Measurements from ENCODE around the gene CCNY.
"Not testable (repeated sequence)": the region's sequence is repeated elsewhere in the genome, so short reads cannot be mapped to it uniquely, and the experiment has no call there.

CCNY gene

GRCh38 chr10:35353805-35354204 is 17.5 kb downstream of the CCNY start:
- Histone ChIP-seq H3K4ac (ENCODE audit: low read depth in 1 of 2, low read length in 2 of 2) (no peak overlapping the region), H2AFZ (ENCODE audit: low read depth, low read length) (no peak overlapping the region), H3K79me1 (replicated peaks; ENCODE audit: low read length, poor library complexity, severe bottlenecking) (peaks cover 24% of the 10 kb centered on the region), H3K27me3 (ENCODE audit: control insufficient read depth in 1 of 2, insufficient read depth in 1 of 2, low read length in 2 of 2) (no peaks in the 10 kb centered on the region), H2BK12ac (ENCODE audit: low read length in 2 of 2) (no peak overlapping the region), H3K36me3 (ENCODE audit: control insufficient read depth in 1 of 2, insufficient read depth in 2 of 2, low read depth in 1 of 2, low read length in 2 of 2) (no peaks in the 10 kb centered on the region), H3K18ac (ENCODE audit: low read depth in 1 of 2, low read length in 2 of 2) (no peak overlapping the region), H3K27ac (ENCODE audit: low read length, poor library complexity, severe bottlenecking) (no peak overlapping the region), H3K14ac (ENCODE audit: low read length in 2 of 2) (peak overlapping the region in 1 of 2 experiments; percentile 71), H2BK5ac (ENCODE audit: low read depth, low read length, poor library complexity, severe bottlenecking) (no peak overlapping the region), H2AK5ac (ENCODE audit: low read length, severe bottlenecking) (no peak overlapping the region), H3K4me3 (ENCODE audit: insufficient read depth in 1 of 2, low read depth in 1 of 2, low read length in 2 of 2) (no peak overlapping the region), H3K9ac (ENCODE audit: low read length) (no peak overlapping the region), H3K23ac (ENCODE audit: low read length in 2 of 2) (no peak overlapping the region), H4K8ac (ENCODE audit: low read length) (no peak overlapping the region), H2BK15ac (ENCODE audit: low read depth, poor library complexity, severe bottlenecking) (no peak overlapping the region), H4K91ac (ENCODE audit: low read length) (no peak overlapping the region), H3K9me3 (ENCODE audit: control insufficient read depth, low read length) (no peaks in the 10 kb centered on the region), H3K4me2 (ENCODE audit: low read length, poor library complexity, severe bottlenecking) (no peak overlapping the region), H2BK120ac (ENCODE audit: low read depth, low read length) (no peak overlapping the region), H3K4me1 (ENCODE audit: control insufficient read depth, insufficient read depth, low read depth, low read length) (peaks cover 8% of the 10 kb centered on the region)
- WGBS, result 91% methylated on average over 1 of the region's 1 CpG
- DNase-seq, result no peak

- H3K4ac ChIP-seq (ENCODE audit: low read depth in 1 of 2, low read length in 2 of 2); H2BK12ac ChIP-seq (ENCODE audit: low read length in 2 of 2): not testable (repeated sequence)
Observed at GRCh38 chr10:35354257-35354656, 17.9 kb downstream of the CCNY start.

GRCh38 chr10:35355971-35356724 is 19.8 kb downstream of the CCNY start:
- H2BK12ac ChIP-seq (ENCODE audit: low read length in 2 of 2), result peak overlapping the region in 1 of 2 experiments; percentile 18
- no peak overlapping the region for H2BK5ac ChIP-seq (ENCODE audit: low read depth, low read length, poor library complexity, severe bottlenecking)
- H3K4me1 ChIP-seq (ENCODE audit: control insufficient read depth, insufficient read depth, low read depth, low read length), result peaks cover 10% of the 10 kb centered on the region
- no peaks in the 10 kb centered on the region for H3K27me3 ChIP-seq (ENCODE audit: control insufficient read depth in 1 of 2, insufficient read depth in 1 of 2, low read length in 2 of 2)
- H3K9ac ChIP-seq (ENCODE audit: low read length), result peak overlapping the region; percentile 0
- H4K91ac ChIP-seq (ENCODE audit: low read length), result peak overlapping the region; percentile 32
- no peak overlapping the region for H2AFZ ChIP-seq (ENCODE audit: low read depth, low read length)
- no peak overlapping the region for H2BK120ac ChIP-seq (ENCODE audit: low read depth, low read length)
- H3K27ac ChIP-seq (ENCODE audit: low read length, poor library complexity, severe bottlenecking), result no peak overlapping the region
- 83% methylated on average over 6 of the region's 9 CpGs for WGBS
- no peak overlapping the region for H3K18ac ChIP-seq (ENCODE audit: low read depth in 1 of 2, low read length in 2 of 2)
- H3K4ac ChIP-seq (ENCODE audit: low read depth in 1 of 2, low read length in 2 of 2), result no peak overlapping the region
- H2BK15ac ChIP-seq (ENCODE audit: low read depth, poor library complexity, severe bottlenecking), result no peak overlapping the region
- no peak overlapping the region for H3K23ac ChIP-seq (ENCODE audit: low read length in 2 of 2)
- peaks cover 28% of the 10 kb centered on the region for H3K79me1 ChIP-seq (replicated peaks; ENCODE audit: low read length, poor library complexity, severe bottlenecking)
- no peak for DNase-seq
- peak overlapping the region in 1 of 2 experiments; percentile 40 for H3K4me3 ChIP-seq (ENCODE audit: insufficient read depth in 1 of 2, low read depth in 1 of 2, low read length in 2 of 2)
- no peak overlapping the region for H2AK5ac ChIP-seq (ENCODE audit: low read length, severe bottlenecking)
- H3K36me3 ChIP-seq (ENCODE audit: control insufficient read depth in 1 of 2, insufficient read depth in 2 of 2, low read depth in 1 of 2, low read length in 2 of 2), result no peaks in the 10 kb centered on the region
- H3K14ac ChIP-seq (ENCODE audit: low read length in 2 of 2), result no peak overlapping the region
- no peak overlapping the region for H3K4me2 ChIP-seq (ENCODE audit: low read length, poor library complexity, severe bottlenecking)
- H4K8ac ChIP-seq (ENCODE audit: low read length), result no peak overlapping the region
- no peaks in the 10 kb centered on the region for H3K9me3 ChIP-seq (ENCODE audit: control insufficient read depth, low read length)

More at GRCh38 chr10:35354257-35354656, 17.9 kb downstream of the CCNY start:
- H3K4me2 ChIP-seq (ENCODE audit: low read length, poor library complexity, severe bottlenecking); DNase-seq; H4K91ac ChIP-seq (ENCODE audit: low read length); H2AFZ ChIP-seq (ENCODE audit: low read depth, low read length); H3K36me3 ChIP-seq (ENCODE audit: control insufficient read depth in 1 of 2, insufficient read depth in 2 of 2, low read depth in 1 of 2, low read length in 2 of 2); H3K9me3 ChIP-seq (ENCODE audit: control insufficient read depth, low read length); H3K18ac ChIP-seq (ENCODE audit: low read depth in 1 of 2, low read length in 2 of 2); H4K8ac ChIP-seq (ENCODE audit: low read length); H3K4me3 ChIP-seq (ENCODE audit: insufficient read depth in 1 of 2, low read depth in 1 of 2, low read length in 2 of 2); H2BK120ac ChIP-seq (ENCODE audit: low read depth, low read length); H3K14ac ChIP-seq (ENCODE audit: low read length in 2 of 2); H2BK5ac ChIP-seq (ENCODE audit: low read depth, low read length, poor library complexity, severe bottlenecking); H3K9ac ChIP-seq (ENCODE audit: low read length); H2BK15ac ChIP-seq (ENCODE audit: low read depth, poor library complexity, severe bottlenecking); H3K4me1 ChIP-seq (ENCODE audit: control insufficient read depth, insufficient read depth, low read depth, low read length); H3K27ac ChIP-seq (ENCODE audit: low read length, poor library complexity, severe bottlenecking); H3K23ac ChIP-seq (ENCODE audit: low read length in 2 of 2); H2AK5ac ChIP-seq (ENCODE audit: low read length, severe bottlenecking); H3K27me3 ChIP-seq (ENCODE audit: control insufficient read depth in 1 of 2, insufficient read depth in 1 of 2, low read length in 2 of 2): not testable (repeated sequence)
- WGBS, result 95% methylated on average over 9 of the region's 9 CpGs
- H3K79me1 ChIP-seq (replicated peaks; ENCODE audit: low read length, poor library complexity, severe bottlenecking), result peaks cover 25% of the 10 kb centered on the region

- peaks cover 28% of the 10 kb centered on the region for H3K79me1 ChIP-seq (replicated peaks; ENCODE audit: low read length, poor library complexity, severe bottlenecking)
- H2BK5ac ChIP-seq (ENCODE audit: low read depth, low read length, poor library complexity, severe bottlenecking), result no peak overlapping the region
- no peaks in the 10 kb centered on the region for H3K9me3 ChIP-seq (ENCODE audit: control insufficient read depth, low read length)
- no peaks in the 10 kb centered on the region for H3K27me3 ChIP-seq (ENCODE audit: control insufficient read depth in 1 of 2, insufficient read depth in 1 of 2, low read length in 2 of 2)
- no peak overlapping the region for H2BK120ac ChIP-seq (ENCODE audit: low read depth, low read length)
- no peak overlapping the region for H3K14ac ChIP-seq (ENCODE audit: low read length in 2 of 2)
- H2BK15ac ChIP-seq (ENCODE audit: low read depth, poor library complexity, severe bottlenecking), result no peak overlapping the region
- no peak overlapping the region for H4K8ac ChIP-seq (ENCODE audit: low read length)
- H3K36me3 ChIP-seq (ENCODE audit: control insufficient read depth in 1 of 2, insufficient read depth in 2 of 2, low read depth in 1 of 2, low read length in 2 of 2), result no peaks in the 10 kb centered on the region
- H3K4me3 ChIP-seq (ENCODE audit: insufficient read depth in 1 of 2, low read depth in 1 of 2, low read length in 2 of 2), result no peak overlapping the region
- no peak overlapping the region for H2AK5ac ChIP-seq (ENCODE audit: low read length, severe bottlenecking)
- no peak overlapping the region for H3K4ac ChIP-seq (ENCODE audit: low read depth in 1 of 2, low read length in 2 of 2)
- H2BK12ac ChIP-seq (ENCODE audit: low read length in 2 of 2), result no peak overlapping the region
- no peak overlapping the region for H4K91ac ChIP-seq (ENCODE audit: low read length)
- H3K23ac ChIP-seq (ENCODE audit: low read length in 2 of 2), result no peak overlapping the region
- H3K4me2 ChIP-seq (ENCODE audit: low read length, poor library complexity, severe bottlenecking), result no peak overlapping the region
- H2AFZ ChIP-seq (ENCODE audit: low read depth, low read length), result no peak overlapping the region
- H3K18ac ChIP-seq (ENCODE audit: low read depth in 1 of 2, low read length in 2 of 2), result no peak overlapping the region
- DNase-seq, result no peak
- peaks cover 10% of the 10 kb centered on the region for H3K4me1 ChIP-seq (ENCODE audit: control insufficient read depth, insufficient read depth, low read depth, low read length)
- no peak overlapping the region for H3K9ac ChIP-seq (ENCODE audit: low read length)
- H3K27ac ChIP-seq (ENCODE audit: low read length, poor library complexity, severe bottlenecking), result no peak overlapping the region
- 76% methylated on average over 2 of the region's 2 CpGs for WGBS
Observed at GRCh38 chr10:35356725-35357092, 20.4 kb downstream of the CCNY start.
